ENCODE data around the gene GTF3C6.
A peak's percentile ranks its signal among the peaks of the same experiment; 100 is the strongest.
"Not testable (repeated sequence)": the region's sequence is repeated elsewhere in the genome, so short reads cannot be mapped to it uniquely, and the experiment has no call there.

Gene GTF3C6

GRCh38 chr6:110996691-110997090, 38.2 kb downstream of the GTF3C6 start:
- H3K4me3 ChIP-seq (replicated peaks in 1 of 2; ENCODE audit: low read depth in 2 of 2, low read length in 2 of 2), result no peak overlapping the region
- no peak for TF ChIP-seq CTCF (IDR thresholded peaks at IDR 0.05; ENCODE audit: low read depth, low read length)
- DNase-seq (ENCODE audit: low read depth in 2 of 2), result no peak

GRCh38 chr6:110999634-111000270, 41.2 kb downstream of the GTF3C6 start:
- DNase-seq (ENCODE audit: low read depth in 2 of 2), result peak; percentile 57 to 61
- peak; percentile 32 for TF ChIP-seq CTCF (IDR thresholded peaks at IDR 0.05; ENCODE audit: low read depth, low read length)
- H3K4me3 ChIP-seq (replicated peaks in 1 of 2; ENCODE audit: low read depth in 2 of 2, low read length in 2 of 2), result no peak overlapping the region

GRCh38 chr6:111002350-111002749, 43.8 kb downstream of the GTF3C6 start:
- H3K4me3 ChIP-seq (replicated peaks in 1 of 2; ENCODE audit: low read depth in 2 of 2, low read length in 2 of 2), result no peak overlapping the region
- TF ChIP-seq CTCF (IDR thresholded peaks at IDR 0.05; ENCODE audit: low read depth, low read length), result no peak
- DNase-seq (ENCODE audit: low read depth in 2 of 2), result no peak

- peak; percentile 62 for TF ChIP-seq CTCF (IDR thresholded peaks at IDR 0.05; ENCODE audit: low read depth, low read length)
- H3K4me3 ChIP-seq (replicated peaks in 1 of 2; ENCODE audit: low read depth in 2 of 2, low read length in 2 of 2), result no peak overlapping the region
- peak; percentile 62 to 67 for DNase-seq (ENCODE audit: low read depth in 2 of 2)
Observed at GRCh38 chr6:111011360-111012142, 53.0 kb downstream of the GTF3C6 start.

- no peak for DNase-seq (ENCODE audit: low read depth in 2 of 2)
- H3K4me3 ChIP-seq (replicated peaks in 1 of 2; ENCODE audit: low read depth in 2 of 2, low read length in 2 of 2), result no peak overlapping the region
- no peak for TF ChIP-seq CTCF (IDR thresholded peaks at IDR 0.05; ENCODE audit: low read depth, low read length)
Observed at GRCh38 chr6:111012143-111012452, 53.6 kb downstream of the GTF3C6 start.

GRCh38 chr6:111012520-111012919, 54.0 kb downstream of the GTF3C6 start:
- H3K4me3 ChIP-seq (replicated peaks in 1 of 2; ENCODE audit: low read depth in 2 of 2, low read length in 2 of 2); DNase-seq (ENCODE audit: low read depth in 2 of 2): not testable (repeated sequence)

GRCh38 chr6:111013144-111013915, 54.8 kb downstream of the GTF3C6 start:
- no peak for TF ChIP-seq CTCF (IDR thresholded peaks at IDR 0.05; ENCODE audit: low read depth, low read length)
- H3K4me3 ChIP-seq (replicated peaks in 1 of 2; ENCODE audit: low read depth in 2 of 2, low read length in 2 of 2), result no peak overlapping the region
- peak in 1 of 2 donors; percentile 21 for DNase-seq (ENCODE audit: low read depth in 2 of 2)

Measured in cardiac fibroblast (primary cell).